ENCODE measurements around the gene ZBTB7C.

ZBTB7C gene

GRCh38 chr18:48399303-48400075 is 9.7 kb downstream of the ZBTB7C start:
- H3K4me2 ChIP-seq (ENCODE audit: low read length) = no peak overlapping the region
- H3K4me1 ChIP-seq = no peaks in the 10 kb centered on the region
- no peak overlapping the region for H3K27ac ChIP-seq
- H3K79me2 ChIP-seq = no peaks in the 10 kb centered on the region
- H3K4me3 ChIP-seq (ENCODE audit: low read depth, low read length) = no peak overlapping the region
- TF ChIP-seq CTCF (IDR thresholded peaks at IDR 0.05) = no peak
- H3K9me3 ChIP-seq (ENCODE audit: control insufficient read depth, low read length) = no peaks in the 10 kb centered on the region
- no peak overlapping the region for H2AFZ ChIP-seq
- H3K36me3 ChIP-seq (ENCODE audit: control insufficient read depth, insufficient read depth, low read length) = no peaks in the 10 kb centered on the region
- H3K27me3 ChIP-seq (ENCODE audit: control insufficient read depth, insufficient read depth, low read length) = no peaks in the 10 kb centered on the region
- no peak overlapping the region for H3K9ac ChIP-seq

DNA sequence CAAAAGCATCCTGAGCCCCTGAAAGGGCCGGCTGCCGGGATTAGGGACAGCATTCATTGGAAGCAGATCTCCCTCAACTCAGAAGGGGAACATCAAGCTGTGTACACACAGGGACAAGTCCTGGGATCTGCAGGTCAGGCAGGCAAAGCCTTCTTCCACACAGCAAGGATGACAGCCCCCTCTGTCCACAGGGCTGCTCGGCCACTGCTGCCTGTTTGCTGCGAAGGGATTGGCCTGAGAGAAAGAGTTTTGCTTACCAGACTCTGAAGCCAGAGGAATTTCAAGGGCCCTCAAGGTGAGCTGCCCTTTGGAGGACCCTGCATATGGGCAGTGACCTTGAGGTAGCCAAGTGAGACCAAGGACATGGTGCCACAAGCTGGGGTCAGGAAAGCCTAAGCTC is 11.1 kb downstream of the ZBTB7C start:
- Histone ChIP-seq H3K27me3 (ENCODE audit: control insufficient read depth, insufficient read depth, low read length) (no peaks in the 10 kb centered on the region), H3K79me2 (no peaks in the 10 kb centered on the region), H3K27ac (no peak overlapping the region), H3K4me3 (ENCODE audit: low read depth, low read length) (no peak overlapping the region), H3K9me3 (ENCODE audit: control insufficient read depth, low read length) (no peaks in the 10 kb centered on the region), H3K9ac (no peak overlapping the region), H3K36me3 (ENCODE audit: control insufficient read depth, insufficient read depth, low read length) (no peaks in the 10 kb centered on the region), H3K4me1 (no peaks in the 10 kb centered on the region), H2AFZ (no peak overlapping the region), H3K4me2 (ENCODE audit: low read length) (no peak overlapping the region)
- no peak for TF ChIP-seq CTCF (IDR thresholded peaks at IDR 0.05)

DNA sequence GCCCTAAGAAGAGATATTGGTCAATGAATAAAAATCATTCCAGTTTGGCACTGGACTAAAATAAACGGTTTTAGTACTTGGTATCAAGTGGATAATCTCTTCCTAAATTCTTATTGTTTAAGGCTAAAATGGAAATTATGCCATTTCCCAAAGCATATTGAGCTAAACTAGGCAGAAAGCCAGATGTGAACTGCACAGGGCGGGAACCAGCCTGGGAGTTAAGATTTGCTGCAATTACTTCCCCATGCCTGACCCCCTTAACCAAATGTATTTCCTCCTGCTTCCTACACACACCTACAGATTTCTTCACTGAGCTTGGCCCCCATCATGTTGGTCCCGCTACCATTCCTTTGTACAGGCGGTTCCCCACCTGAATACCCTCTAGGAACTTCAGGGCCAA is 12.2 kb downstream of the ZBTB7C start:
- Histone ChIP-seq H2AFZ (no peak overlapping the region), H3K9me3 (ENCODE audit: control insufficient read depth, low read length) (no peaks in the 10 kb centered on the region), H3K9ac (no peak overlapping the region), H3K27ac (no peak overlapping the region), H3K4me3 (ENCODE audit: low read depth, low read length) (no peak overlapping the region), H3K4me1 (no peaks in the 10 kb centered on the region), H3K27me3 (ENCODE audit: control insufficient read depth, insufficient read depth, low read length) (no peaks in the 10 kb centered on the region), H3K36me3 (ENCODE audit: control insufficient read depth, insufficient read depth, low read length) (no peaks in the 10 kb centered on the region), H3K79me2 (no peaks in the 10 kb centered on the region), H3K4me2 (ENCODE audit: low read length) (no peak overlapping the region)
- TF ChIP-seq CTCF (IDR thresholded peaks at IDR 0.05) = no peak

DNA sequence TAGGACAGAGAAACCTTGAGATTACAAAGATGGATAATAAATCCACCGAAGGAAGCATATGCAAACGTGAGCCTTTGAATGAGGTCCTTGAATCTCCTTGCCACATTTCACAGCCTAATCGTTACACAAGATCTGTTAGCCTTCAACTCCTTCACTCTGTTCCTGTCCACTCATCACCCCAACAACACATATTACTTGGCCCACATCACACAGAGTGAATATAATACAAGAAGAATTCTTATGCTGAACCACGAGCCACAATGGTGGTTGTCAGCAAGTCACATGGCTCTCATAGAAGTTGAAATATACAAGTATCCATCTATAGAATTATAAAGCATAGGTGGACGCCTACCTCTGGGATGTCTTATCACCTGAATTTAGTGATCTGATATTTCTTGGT is 12.6 kb downstream of the ZBTB7C start:
- Histone ChIP-seq H2AFZ (no peak overlapping the region), H3K27me3 (ENCODE audit: control insufficient read depth, insufficient read depth, low read length) (no peaks in the 10 kb centered on the region), H3K4me1 (no peaks in the 10 kb centered on the region), H3K9ac (no peak overlapping the region), H3K79me2 (no peaks in the 10 kb centered on the region), H3K27ac (no peak overlapping the region), H3K36me3 (ENCODE audit: control insufficient read depth, insufficient read depth, low read length) (no peaks in the 10 kb centered on the region), H3K4me2 (ENCODE audit: low read length) (no peak overlapping the region), H3K9me3 (ENCODE audit: control insufficient read depth, low read length) (no peaks in the 10 kb centered on the region), H3K4me3 (ENCODE audit: low read depth, low read length) (no peak overlapping the region)
- no peak for TF ChIP-seq CTCF (IDR thresholded peaks at IDR 0.05)

DNA sequence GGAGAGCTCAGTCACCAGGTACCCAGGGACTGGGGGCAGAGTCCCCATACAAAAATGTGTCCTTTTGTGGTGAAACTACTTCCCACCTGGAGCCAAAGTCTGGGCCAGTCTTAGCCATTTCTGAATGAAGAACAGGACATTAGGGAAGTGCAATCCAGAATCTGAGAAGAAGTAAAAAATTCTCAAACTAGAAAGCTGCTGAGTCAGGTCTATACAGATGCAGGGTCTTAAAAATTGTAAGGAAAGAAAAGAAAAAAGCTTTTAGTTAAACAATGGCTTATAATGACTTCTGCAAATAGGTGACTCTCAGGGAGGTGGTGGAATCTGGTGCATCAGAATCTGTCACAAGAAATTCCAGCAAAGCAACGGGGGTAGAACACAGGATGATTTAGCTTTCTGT is 13.5 kb downstream of the ZBTB7C start:
- H3K79me2 ChIP-seq = no peaks in the 10 kb centered on the region
- no peaks in the 10 kb centered on the region for H3K9me3 ChIP-seq (ENCODE audit: control insufficient read depth, low read length)
- no peak overlapping the region for H3K4me3 ChIP-seq (ENCODE audit: low read depth, low read length)
- H2AFZ ChIP-seq = no peak overlapping the region
- no peak for TF ChIP-seq CTCF (IDR thresholded peaks at IDR 0.05)
- no peaks in the 10 kb centered on the region for H3K4me1 ChIP-seq
- no peak overlapping the region for H3K27ac ChIP-seq
- no peaks in the 10 kb centered on the region for H3K36me3 ChIP-seq (ENCODE audit: control insufficient read depth, insufficient read depth, low read length)
- no peak overlapping the region for H3K4me2 ChIP-seq (ENCODE audit: low read length)
- H3K9ac ChIP-seq = no peak overlapping the region
- H3K27me3 ChIP-seq (ENCODE audit: control insufficient read depth, insufficient read depth, low read length) = no peaks in the 10 kb centered on the region
